ENCODE measurements around the gene KRTAP10-6.
"Not testable (repeated sequence)": the region's sequence is repeated elsewhere in the genome, so short reads cannot be mapped to it uniquely, and the experiment has no call there.

KRTAP10-6 gene

GRCh38 chr21:44574457-44575306 is 17.6 kb downstream of the KRTAP10-6 start:
- DNase-seq: no peak

GRCh38 chr21:44573630-44574456 is 18.5 kb downstream of the KRTAP10-6 start, which contains the start of gene KRTAP10-4:
Gene KRTAP10-4 (plus strand): TSS chr21:44573729. CDS start chr21:44573759, 30 bp downstream.
- not testable (repeated sequence) for DNase-seq

- no peak for DNase-seq
Measured at GRCh38 chr21:44572959-44573583, 19.2 kb downstream of the KRTAP10-6 start.

GRCh38 chr21:44571844-44572782 is 20.2 kb downstream of the KRTAP10-6 start:
- DNase-seq: no peak

GRCh38 chr21:44571296-44571695 is 21.0 kb downstream of the KRTAP10-6 start:
- DNase-seq: no peak

- DNase-seq: no peak
Measured at GRCh38 chr21:44569861-44570517, 22.3 kb downstream of the KRTAP10-6 start.

GRCh38 chr21:44568667-44569556 is 23.4 kb downstream of the KRTAP10-6 start:
- DNase-seq: no peak

- DNase-seq: no peak
Measured at GRCh38 chr21:44568261-44568660, 24.0 kb downstream of the KRTAP10-6 start.

- no peak for DNase-seq
Measured at GRCh38 chr21:44567481-44568171, 24.7 kb downstream of the KRTAP10-6 start.

GRCh38 chr21:44566403-44566802 is 25.9 kb downstream of the KRTAP10-6 start:
- DNase-seq: peak; percentile 8

GRCh38 chr21:44564886-44565598 is 27.3 kb downstream of the KRTAP10-6 start:
- no peak for DNase-seq

- no peak for DNase-seq
Measured at GRCh38 chr21:44564099-44564498, 28.2 kb downstream of the KRTAP10-6 start.

GRCh38 chr21:44558695-44559094 is 33.6 kb downstream of the KRTAP10-6 start, which contains the start of gene KRTAP10-3:
Gene KRTAP10-3 (minus strand): TSS chr21:44558795. CDS start chr21:44558715, 80 bp downstream.
- no peak for DNase-seq

- not testable (repeated sequence) for DNase-seq
Measured at GRCh38 chr21:44558329-44558675, 34.0 kb downstream of the KRTAP10-6 start.

GRCh38 chr21:44557491-44558328 is 34.6 kb downstream of the KRTAP10-6 start:
- no peak for DNase-seq

GRCh38 chr21:44556879-44557278 is 35.4 kb downstream of the KRTAP10-6 start:
- DNase-seq: no peak

GRCh38 chr21:44555200-44555875 is 37.0 kb downstream of the KRTAP10-6 start:
- DNase-seq: no peak

- DNase-seq: no peak
Measured at GRCh38 chr21:44552681-44553080, 39.6 kb downstream of the KRTAP10-6 start.

All from hematopoietic multipotent progenitor cell treated with erythropoietin and hydrocortisone succinate and interleukin-3 and kit ligand, for 6 days (in vitro differentiated cells).